ENCODE measurements around the gene POU2AF1.

GRCh38 chr11:111309215-111309915 lies 69.7 kb downstream of the POU2AF1 start:
- TF ChIP-seq YY1 (IDR thresholded peaks at IDR 0.05) (no peak), JUND (IDR thresholded peaks at IDR 0.05) (no peak)
- TF ChIP-seq, protein P1, sequence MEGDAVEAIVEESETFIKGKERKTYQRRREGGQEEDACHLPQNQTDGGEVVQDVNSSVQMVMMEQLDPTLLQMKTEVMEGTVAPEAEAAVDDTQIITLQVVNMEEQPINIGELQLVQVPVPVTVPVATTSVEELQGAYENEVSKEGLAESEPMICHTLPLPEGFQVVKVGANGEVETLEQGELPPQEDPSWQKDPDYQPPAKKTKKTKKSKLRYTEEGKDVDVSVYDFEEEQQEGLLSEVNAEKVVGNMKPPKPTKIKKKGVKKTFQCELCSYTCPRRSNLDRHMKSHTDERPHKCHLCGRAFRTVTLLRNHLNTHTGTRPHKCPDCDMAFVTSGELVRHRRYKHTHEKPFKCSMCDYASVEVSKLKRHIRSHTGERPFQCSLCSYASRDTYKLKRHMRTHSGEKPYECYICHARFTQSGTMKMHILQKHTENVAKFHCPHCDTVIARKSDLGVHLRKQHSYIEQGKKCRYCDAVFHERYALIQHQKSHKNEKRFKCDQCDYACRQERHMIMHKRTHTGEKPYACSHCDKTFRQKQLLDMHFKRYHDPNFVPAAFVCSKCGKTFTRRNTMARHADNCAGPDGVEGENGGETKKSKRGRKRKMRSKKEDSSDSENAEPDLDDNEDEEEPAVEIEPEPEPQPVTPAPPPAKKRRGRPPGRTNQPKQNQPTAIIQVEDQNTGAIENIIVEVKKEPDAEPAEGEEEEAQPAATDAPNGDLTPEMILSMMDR (IDR thresholded peaks at IDR 0.05; ENCODE audit: low read depth, low read length, missing input control): no peak

All from liver (tissue), 3 donors.